OCI-LY1 (cell line): ENCODE data around the gene MCTP2.

Source experiments
- H2AFZ ChIP-seq: fragments of 200-600 bp; sonication (generic), shearing (Covaris generic); 2 replicates; pipeline ENCODE4 v1.6.0; 2014; ENCODE audit warnings: antibody characterized with exemption, mild to moderate bottlenecking, low read length
- H3F3A ChIP-seq: fragments of 200-600 bp; sonication (generic), shearing (Covaris generic); 2 replicates; pipeline ENCODE4 v1.6.0; 2014; ENCODE audit warnings: mild to moderate bottlenecking, antibody characterized with exemption, low read length, moderate library complexity; ENCODE audit not compliant: insufficient read depth
- H3K27ac ChIP-seq: fragments of 200-600 bp; sonication (generic); 2 replicates; pipeline ENCODE4 v1.5.1; 2014; ENCODE audit warnings: low read length, mixed run types, mild to moderate bottlenecking, low read depth; ENCODE audit not compliant: poor library complexity, severe bottlenecking
- H3K27me3 ChIP-seq: fragments of 200-600 bp; sonication (generic); 2 replicates; pipeline ENCODE4 v1.6.0; 2014; ENCODE audit warnings: antibody characterized with exemption, mild to moderate bottlenecking, low read length, moderate library complexity; ENCODE audit not compliant: insufficient read depth
- H3K36me3 ChIP-seq: fragments of 200-600 bp; sonication (generic); 2 replicates; pipeline ENCODE4 v1.6.1; 2014; ENCODE audit warnings: mild to moderate bottlenecking, antibody characterized with exemption, low read length, moderate library complexity, mixed read lengths; ENCODE audit not compliant: insufficient read depth
- H3K4me1 ChIP-seq: fragments of 200-600 bp; sonication (generic); 2 replicates; pipeline ENCODE4 v1.5.1; 2014; ENCODE audit warnings: mild to moderate bottlenecking, low read length, moderate library complexity; ENCODE audit not compliant: insufficient read depth, severe bottlenecking
- H3K4me2 ChIP-seq: fragments of 200-600 bp; sonication (generic), shearing (Covaris generic); 2 replicates; pipeline ENCODE4 v1.6.1; 2014; ENCODE audit warnings: low read length
- H3K4me3 ChIP-seq: fragments of 200-600 bp; sonication (generic); 2 replicates; pipeline ENCODE4 v1.5.1; 2014; ENCODE audit warnings: low read length, low read depth, mild to moderate bottlenecking, mixed read lengths; ENCODE audit not compliant: poor library complexity, severe bottlenecking
- H3K79me2 ChIP-seq: fragments of 200-600 bp; shearing (Covaris generic); 2 replicates; pipeline ENCODE4 v1.6.1; 2016; ENCODE audit warnings: mixed run types, low read length, mixed read lengths; ENCODE audit not compliant: insufficient read depth
- H3K9ac ChIP-seq: fragments of 200-600 bp; sonication (generic), shearing (Covaris generic); 2 replicates; pipeline ENCODE4 v1.6.1; 2014; ENCODE audit warnings: mild to moderate bottlenecking, low read length, mixed read lengths
- H3K9me2 ChIP-seq: fragments of 200-600 bp; sonication (generic), shearing (Covaris generic); 2 replicates; pipeline ENCODE4 v1.6.1; 2014; ENCODE audit warnings: low read depth, mild to moderate bottlenecking, low read length, mixed read lengths
- H3K9me3 ChIP-seq: fragments of 200-600 bp; shearing (Covaris generic); 2 replicates; pipeline ENCODE4 v1.6.1; 2014; ENCODE audit warnings: low read length, mixed read lengths
- H4K20me1 ChIP-seq: fragments of 200-600 bp; sonication (generic), shearing (Covaris generic); 2 replicates; pipeline ENCODE4 v1.6.0; 2016; ENCODE audit warnings: mild to moderate bottlenecking, low read length; ENCODE audit not compliant: insufficient read depth
- EZH2 ChIP-seq: fragments of 200-600 bp; sonication (generic), shearing (Covaris generic); IDR thresholded peaks from 2 replicates; pipeline ENCODE4 v1.8.0; 2017; ENCODE audit warnings: borderline replicate concordance, mixed run types, mild to moderate bottlenecking, antibody characterized with exemption, low read length, moderate library complexity, mixed read lengths
- TF ChIP-seq, protein P1 (sequence below): fragments of 200-600 bp; sonication (generic), shearing (Covaris generic); IDR thresholded peaks from 2 replicates; pipeline ENCODE4 v1.5.1; 2017; ENCODE audit warnings: mild to moderate bottlenecking, antibody characterized with exemption, low read length, moderate library complexity, mixed read lengths

Gene MCTP2

DNA sequence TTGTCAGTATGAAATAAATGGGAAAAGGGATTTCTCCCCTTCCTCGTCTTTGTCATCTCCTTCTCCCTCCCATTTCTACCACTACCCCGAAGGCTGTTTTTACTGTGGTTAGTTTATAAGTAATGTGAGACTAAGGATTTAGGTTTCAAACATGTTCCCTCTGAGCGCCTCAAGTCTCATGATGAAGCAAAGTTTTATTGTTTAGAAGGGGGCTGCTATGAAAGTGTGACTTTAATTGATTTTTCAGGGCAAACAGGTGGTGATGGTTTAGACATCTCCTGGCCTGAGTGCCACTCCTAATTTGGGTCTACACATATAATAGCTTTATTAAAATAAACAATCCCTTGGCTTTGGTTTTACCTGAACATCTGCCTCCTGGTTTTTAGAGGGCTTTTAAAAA, 185.5 kb downstream of the MCTP2 start:
- Histone ChIP-seq H3K9me3 (no peaks in the 10 kb centered on the region), H3K27ac (no peak overlapping the region), H3K4me3 (no peak overlapping the region), H4K20me1 (no peaks in the 10 kb centered on the region), H3F3A (no peaks in the 10 kb centered on the region), H2AFZ (no peak overlapping the region), H3K27me3 (no peaks in the 10 kb centered on the region), H3K4me1 (peaks cover 8% of the 10 kb centered on the region), H3K9ac (no peak overlapping the region), H3K79me2 (no peaks in the 10 kb centered on the region), H3K36me3 (peaks cover 7% of the 10 kb centered on the region; the same call in 1 of the 2 replicates), H3K4me2 (no peak overlapping the region), H3K9me2 (no peaks in the 10 kb centered on the region)
- TF ChIP-seq EZH2 = no peak
- TF ChIP-seq, protein P1, sequence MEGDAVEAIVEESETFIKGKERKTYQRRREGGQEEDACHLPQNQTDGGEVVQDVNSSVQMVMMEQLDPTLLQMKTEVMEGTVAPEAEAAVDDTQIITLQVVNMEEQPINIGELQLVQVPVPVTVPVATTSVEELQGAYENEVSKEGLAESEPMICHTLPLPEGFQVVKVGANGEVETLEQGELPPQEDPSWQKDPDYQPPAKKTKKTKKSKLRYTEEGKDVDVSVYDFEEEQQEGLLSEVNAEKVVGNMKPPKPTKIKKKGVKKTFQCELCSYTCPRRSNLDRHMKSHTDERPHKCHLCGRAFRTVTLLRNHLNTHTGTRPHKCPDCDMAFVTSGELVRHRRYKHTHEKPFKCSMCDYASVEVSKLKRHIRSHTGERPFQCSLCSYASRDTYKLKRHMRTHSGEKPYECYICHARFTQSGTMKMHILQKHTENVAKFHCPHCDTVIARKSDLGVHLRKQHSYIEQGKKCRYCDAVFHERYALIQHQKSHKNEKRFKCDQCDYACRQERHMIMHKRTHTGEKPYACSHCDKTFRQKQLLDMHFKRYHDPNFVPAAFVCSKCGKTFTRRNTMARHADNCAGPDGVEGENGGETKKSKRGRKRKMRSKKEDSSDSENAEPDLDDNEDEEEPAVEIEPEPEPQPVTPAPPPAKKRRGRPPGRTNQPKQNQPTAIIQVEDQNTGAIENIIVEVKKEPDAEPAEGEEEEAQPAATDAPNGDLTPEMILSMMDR = no peak

DNA sequence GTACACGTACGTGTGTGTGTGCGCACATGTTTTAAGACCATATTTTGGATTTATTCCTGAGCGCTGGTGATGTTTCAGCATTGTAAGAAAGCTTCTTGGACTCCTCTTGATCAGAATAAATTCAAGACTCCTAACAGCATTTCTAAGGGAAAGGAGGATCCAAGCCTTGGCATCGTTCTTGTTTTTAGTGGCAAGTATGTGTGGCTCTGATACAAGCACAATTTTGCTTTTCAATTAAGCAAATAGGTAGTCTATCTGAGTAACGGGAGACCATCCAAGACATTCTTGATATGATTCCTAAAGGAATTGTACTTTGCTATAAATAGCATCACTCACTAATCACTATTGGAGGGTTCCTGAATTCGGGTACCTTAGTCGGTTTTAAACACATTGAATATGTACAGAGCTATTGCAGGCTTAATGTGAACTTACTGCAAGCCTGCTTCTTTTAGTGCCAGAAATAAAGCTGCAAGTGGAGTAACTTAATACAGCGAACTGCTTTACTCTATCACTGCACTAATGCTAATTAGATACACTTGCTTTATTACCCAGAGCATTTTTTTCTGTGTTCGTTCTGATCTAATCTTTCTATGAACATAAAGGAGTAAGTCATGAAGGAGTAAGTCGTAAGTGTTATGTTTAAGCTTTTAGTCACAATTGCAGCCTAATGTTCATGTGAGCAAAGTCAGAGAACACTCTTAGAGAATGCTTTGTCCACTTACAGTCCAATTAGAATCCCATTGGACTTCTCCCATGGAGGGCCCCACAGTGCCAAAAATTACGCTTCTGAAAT, 186.3 kb downstream of the MCTP2 start:
- no peak overlapping the region for H3K4me2 ChIP-seq
- H3K9me3 ChIP-seq = no peaks in the 10 kb centered on the region
- H4K20me1 ChIP-seq = no peaks in the 10 kb centered on the region
- no peak for TF ChIP-seq EZH2
- TF ChIP-seq, protein P1 = no peak
- H3F3A ChIP-seq = no peaks in the 10 kb centered on the region
- no peaks in the 10 kb centered on the region for H3K27me3 ChIP-seq
- H3K9ac ChIP-seq = no peak overlapping the region
- no peak overlapping the region for H3K27ac ChIP-seq
- no peaks in the 10 kb centered on the region for H3K79me2 ChIP-seq
- no peak overlapping the region for H3K4me3 ChIP-seq
- H3K36me3 ChIP-seq = peaks cover 7% of the 10 kb centered on the region; the same call in 1 of the 2 replicates
- H3K4me1 ChIP-seq = peaks cover 7% of the 10 kb centered on the region
- H2AFZ ChIP-seq = no peak overlapping the region
- H3K9me2 ChIP-seq = no peaks in the 10 kb centered on the region

DNA sequence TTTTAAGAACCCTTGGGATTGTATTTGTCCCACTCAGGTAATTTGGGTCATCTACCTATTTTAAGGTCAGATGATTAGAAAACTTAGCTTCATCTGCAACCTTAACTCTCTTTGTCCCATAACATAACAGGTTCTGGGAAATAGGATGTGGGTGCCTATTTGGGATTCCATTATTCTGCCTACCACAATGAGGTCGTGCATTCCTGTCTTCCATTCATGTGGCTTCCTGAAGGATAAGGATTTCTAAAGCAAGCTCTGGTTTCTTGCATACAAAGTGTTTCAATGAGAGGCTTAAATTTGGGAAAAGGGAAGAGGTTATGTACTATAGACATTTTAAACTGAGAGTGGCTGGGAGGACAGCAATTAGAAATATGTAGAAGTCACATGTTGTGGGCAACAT, 190.3 kb downstream of the MCTP2 start:
- Histone ChIP-seq H3K27ac (no peak overlapping the region), H3K4me2 (no peak overlapping the region), H2AFZ (no peak overlapping the region), H3K9me3 (no peaks in the 10 kb centered on the region), H3K79me2 (no peaks in the 10 kb centered on the region), H3K9ac (no peak overlapping the region), H3F3A (no peaks in the 10 kb centered on the region), H3K36me3 (peaks cover 12% of the 10 kb centered on the region), H3K4me3 (no peak overlapping the region), H4K20me1 (no peaks in the 10 kb centered on the region), H3K9me2 (no peaks in the 10 kb centered on the region), H3K4me1 (no peaks in the 10 kb centered on the region), H3K27me3 (no peaks in the 10 kb centered on the region)
- TF ChIP-seq, protein P1 = no peak
- TF ChIP-seq EZH2 = no peak
